CD4-positive, alpha-beta T cell (primary cell): Measurements from ENCODE around the gene RIN3. TPM values are rescaled to one million over a fixed set of nuclear protein-coding genes. Genes with fewer than 3 reads are reported as not detected.

Experiments used
- ATAC-seq: fragments of 200-7000 bp; cut with Tn5 transposase; one replicate; pipeline ENCODE4 v1.10.0; 2022; ENCODE audit warnings: mild to moderate bottlenecking; ENCODE audit not compliant: poor library complexity
- CTCF ChIA-PET: fragments of 350-600 bp; sonication (Branson Sonifier 250); formaldehyde crosslinking; loops from one replicate; lab custom pipeline; 2021; ENCODE audit warnings: antibody characterized with exemption, inconsistent platforms; lab: Charles Lee
- POLR2A ChIA-PET: fragments of 350-600 bp; sonication (Branson Sonifier 250); formaldehyde crosslinking; loops from one replicate; lab custom pipeline; 2021; ENCODE audit warnings: antibody characterized with exemption, inconsistent platforms; lab: Charles Lee
- DNase-seq, 14 experiments: peaks; one replicate each; pipeline ENCODE4 v3.0.0-alpha.2; 2013 to 2020; ENCODE audit warnings: mixed read lengths in 2 of 14
- H3K27ac ChIP-seq, 2 donors: one replicate each; pipeline versions ENCODE4 v1.5.1 to v1.7.0; 2013; ENCODE audit warnings: low read length in 2 of 2, low read depth in 1 of 2, mild to moderate bottlenecking in 1 of 2
- H3K27me3 ChIP-seq, 2 experiments: 1 replicate in 1 of 2; 2 replicates in 1 of 2; pipeline versions ENCODE4 v1.6.1 to v1.7.0; 2013; ENCODE audit warnings: low read length in 2 of 2, control low read depth in 1 of 2, mild to moderate bottlenecking in 1 of 2, moderate library complexity in 1 of 2; ENCODE audit not compliant: insufficient read depth in 2 of 2, control insufficient read depth in 1 of 2
- H3K36me3 ChIP-seq: one replicate; pipeline ENCODE4 v1.6.1; 2013; ENCODE audit warnings: low read length, control low read depth; ENCODE audit not compliant: insufficient read depth
- H3K4me1 ChIP-seq: one replicate; pipeline ENCODE4 v1.6.1; 2013; ENCODE audit warnings: low read length, control low read depth; ENCODE audit not compliant: insufficient read depth
- H3K4me3 ChIP-seq: one replicate; pipeline ENCODE4 v1.5.1; 2013; ENCODE audit warnings: mild to moderate bottlenecking, low read length, moderate library complexity
- H3K9me3 ChIP-seq, 2 experiments: 1 replicate in 1 of 2; 2 replicates in 1 of 2; pipeline versions ENCODE4 v1.6.1 to v1.7.0; 2013; ENCODE audit warnings: low read length in 2 of 2, mild to moderate bottlenecking in 2 of 2, control low read depth in 1 of 2, moderate library complexity in 1 of 2; ENCODE audit not compliant: control insufficient read depth in 1 of 2, insufficient read depth in 1 of 2
- H3K27ac Mint-ChIP-seq: one replicate; pipeline ENCODE4 v1.8.0; 2020; ENCODE audit warnings: mixed read lengths
- H3K27me3 Mint-ChIP-seq: one replicate; pipeline ENCODE4 v1.8.0; 2021; ENCODE audit warnings: mixed read lengths
- H3K36me3 Mint-ChIP-seq: one replicate; pipeline ENCODE4 v1.8.0; 2021; ENCODE audit warnings: low read depth, mixed read lengths
- H3K4me1 Mint-ChIP-seq: one replicate; pipeline ENCODE4 v1.8.0; 2021; ENCODE audit warnings: low read depth, mixed read lengths
- H3K4me3 Mint-ChIP-seq: one replicate; pipeline ENCODE4 v1.8.0; 2020; ENCODE audit warnings: mild to moderate bottlenecking, mixed read lengths
- H3K9me3 Mint-ChIP-seq: one replicate; pipeline ENCODE4 v1.8.0; 2020; ENCODE audit warnings: mixed read lengths
- CTCF ChIP-seq: fragments of 200-600 bp; IDR thresholded peaks from one replicate; pipeline ENCODE4 v1.8.0; 2022; ENCODE audit warnings: antibody characterized with exemption, mild to moderate bottlenecking
- intact Hi-C, 2 experiments: fragments of 100-400 bp; cut with DNase I in 1 of 2; cut with micrococcal nuclease in 1 of 2; formaldehyde crosslinking; loops; one replicate each; pipeline versions ENCODE4 v1.15.1 to v1.9.0; 2023 to 2025; cut with DNase I, micrococcal nuclease
- total RNA-seq, 174 experiments: library from RNA in 2 of 174; stranded (reverse) in 2 of 174; gene quantifications; one replicate each; pipeline ENCODE4 v1.2.3 and lab custom pipeline; 2021 to 2026

Gene RIN3
- total RNA-seq, 2 experiments from 2014 or later = 67.9 to 72.2 TPM

GRCh38 chr14:92628636-92629035, 115.1 kb downstream of the RIN3 start:
- Histone ChIP-seq H3K27me3 (no peaks in the 10 kb centered on the region), H3K4me1 (peaks cover 8% of the 10 kb centered on the region), H3K9me3 (peaks cover 17 to 18% of the 10 kb centered on the region in 2 experiments), H3K36me3 (no peaks in the 10 kb centered on the region), H3K4me3 (no peak overlapping the region), H3K27ac (no peak overlapping the region)
- H3K36me3 Mint-ChIP-seq = peaks cover 47% of the 10 kb centered on the region
- DNase-seq = no peak
- H3K4me1 Mint-ChIP-seq = peaks cover 12% of the 10 kb centered on the region
- ChIA-PET CTCF (no interaction called here), POLR2A (no interaction called here)
- intact Hi-C loops = no loop called here
- no peak for ATAC-seq
- H3K27me3 Mint-ChIP-seq = no peaks in the 10 kb centered on the region
- H3K4me3 Mint-ChIP-seq = no peak overlapping the region
- H3K9me3 Mint-ChIP-seq = peaks cover 17% of the 10 kb centered on the region
- no peak overlapping the region for H3K27ac Mint-ChIP-seq
- no peak for TF ChIP-seq CTCF

GRCh38 chr14:92630367-92630766, 116.8 kb downstream of the RIN3 start:
- TF ChIP-seq CTCF = no peak
- Histone ChIP-seq H3K36me3 (no peaks in the 10 kb centered on the region), H3K27me3 (no peaks in the 10 kb centered on the region), H3K4me1 (peaks cover 8% of the 10 kb centered on the region), H3K9me3 (peaks cover 15 to 17% of the 10 kb centered on the region in 2 experiments), H3K27ac (no peak overlapping the region), H3K4me3 (no peak overlapping the region)
- intact Hi-C loops = no loop called here
- Mint-ChIP-seq H3K27ac (no peak overlapping the region), H3K36me3 (peaks cover 30% of the 10 kb centered on the region), H3K9me3 (peaks cover 13% of the 10 kb centered on the region), H3K4me1 (peaks cover 12% of the 10 kb centered on the region), H3K27me3 (no peaks in the 10 kb centered on the region), H3K4me3 (no peak overlapping the region)
- no peak for ATAC-seq
- POLR2A ChIA-PET = interaction anchor here (1.6 kb wide), 1 partner anchor 15 kb away, joined by 5 read pairs; no protein-coding TSS in a partner anchor
- no peak for DNase-seq
- CTCF ChIA-PET = no interaction called here

GRCh38 chr14:92631098-92631497, 117.5 kb downstream of the RIN3 start:
- no peak overlapping the region for H3K27ac ChIP-seq
- H3K36me3 Mint-ChIP-seq = peaks cover 23% of the 10 kb centered on the region
- intact Hi-C loops = no loop called here
- ATAC-seq = no peak
- H3K27me3 Mint-ChIP-seq = no peaks in the 10 kb centered on the region
- no peak overlapping the region for H3K4me3 ChIP-seq
- peaks cover 10% of the 10 kb centered on the region for H3K9me3 Mint-ChIP-seq
- H3K4me1 ChIP-seq = peaks cover 8% of the 10 kb centered on the region
- no peak overlapping the region for H3K4me3 Mint-ChIP-seq
- no peaks in the 10 kb centered on the region for H3K27me3 ChIP-seq
- H3K4me1 Mint-ChIP-seq = peaks cover 12% of the 10 kb centered on the region
- CTCF ChIA-PET = no interaction called here
- POLR2A ChIA-PET = interaction anchor here (1.6 kb wide), 1 partner anchor 16 kb away, joined by 5 read pairs; no protein-coding TSS in a partner anchor
- H3K36me3 ChIP-seq = no peaks in the 10 kb centered on the region
- peaks cover 15 to 17% of the 10 kb centered on the region in 2 experiments for H3K9me3 ChIP-seq
- H3K27ac Mint-ChIP-seq = no peak overlapping the region
- no peak for TF ChIP-seq CTCF
- DNase-seq = no peak
